DLD1 (cell line): Measurements from ENCODE around the gene GPR84.

Experiments used
- in situ Hi-C: cut with HindIII; loops from 2 replicates; pipeline ENCODE4 v1.10.0; 2017; ENCODE audit warnings: low sequenced_read_pairs

Gene GPR84

GRCh38 chr12:54357506-54358190 is 6.6 kb downstream of the GPR84 start:
- in situ Hi-C loops, result loop anchor here (25.0 kb wide), 1 partner anchor 145 kb away; no protein-coding TSS in a partner anchor

GRCh38 chr12:54356951-54357356 is 7.3 kb downstream of the GPR84 start:
- in situ Hi-C loops, result loop anchor here (25.0 kb wide), 1 partner anchor 145 kb away; no protein-coding TSS in a partner anchor

- in situ Hi-C loops, result loop anchor here (25.0 kb wide), 1 partner anchor 144 kb away; no protein-coding TSS in a partner anchor
These were observed 8.1 kb downstream of the GPR84 start for GRCh38 chr12:54356228-54356627.

GRCh38 chr12:54355104-54355815 is 9.0 kb downstream of the GPR84 start:
- in situ Hi-C loops, result loop anchor here (25.0 kb wide), 1 partner anchor 143 kb away; no protein-coding TSS in a partner anchor

- in situ Hi-C loops, result loop anchor here (25.0 kb wide), 1 partner anchor 142 kb away; no protein-coding TSS in a partner anchor
These were observed 10.0 kb downstream of the GPR84 start for GRCh38 chr12:54354271-54354670.

- in situ Hi-C loops, result loop anchor here (25.0 kb wide), 1 partner anchor 141 kb away; no protein-coding TSS in a partner anchor
These were observed 11.1 kb downstream of the GPR84 start for GRCh38 chr12:54352891-54353874.

GRCh38 chr12:54352022-54352531 is 12.2 kb downstream of the GPR84 start:
- in situ Hi-C loops, result loop anchor here (25.0 kb wide), 1 partner anchor 140 kb away; no protein-coding TSS in a partner anchor

- in situ Hi-C loops, result loop anchor here (25.0 kb wide), 1 partner anchor 139 kb away; no protein-coding TSS in a partner anchor
These were observed 12.9 kb downstream of the GPR84 start for GRCh38 chr12:54351341-54351740.

- in situ Hi-C loops, result loop anchor here (25.0 kb wide), 1 partner anchor 138 kb away; no protein-coding TSS in a partner anchor
These were observed 13.5 kb downstream of the GPR84 start for GRCh38 chr12:54350743-54351142.

GRCh38 chr12:54349679-54350078 is 14.6 kb downstream of the GPR84 start:
- in situ Hi-C loops, result loop anchor here (25.0 kb wide), 1 partner anchor 137 kb away; no protein-coding TSS in a partner anchor

- in situ Hi-C loops, result no loop called here
These were observed 15.2 kb downstream of the GPR84 start for GRCh38 chr12:54349036-54349435.

- in situ Hi-C loops, result no loop called here
These were observed 22.6 kb downstream of the GPR84 start for GRCh38 chr12:54341378-54342300.

GRCh38 chr12:54340846-54341245 is 23.4 kb downstream of the GPR84 start:
- in situ Hi-C loops, result no loop called here

- in situ Hi-C loops, result no loop called here
These were observed 25.5 kb downstream of the GPR84 start for GRCh38 chr12:54338698-54339296.

GRCh38 chr12:54337854-54338650 is 26.2 kb downstream of the GPR84 start:
- in situ Hi-C loops, result no loop called here

GRCh38 chr12:54337280-54337842 is 26.9 kb downstream of the GPR84 start:
- in situ Hi-C loops, result no loop called here

- in situ Hi-C loops, result no loop called here
These were observed 30.8 kb downstream of the GPR84 start for GRCh38 chr12:54333420-54334034.
